GM21423 (cell line): Measurements from ENCODE around the gene EYS.

ENCODE experiments used
- ATAC-seq: cut with Tn5 transposase; IDR thresholded peaks from one replicate; pipeline ENCODE4 v1.9.1; 2021; ENCODE audit warnings: mild to moderate bottlenecking, moderate library complexity; ENCODE audit not compliant: unreplicated experiment

EYS gene

GRCh38 chr6:64409948-64410347, 1297.1 kb downstream of the EYS start:
- ATAC-seq = no peak

- no peak for ATAC-seq
Measured at GRCh38 chr6:64404396-64404795, 1302.6 kb downstream of the EYS start.

- no peak for ATAC-seq
Measured at GRCh38 chr6:64383277-64383676, 1323.7 kb downstream of the EYS start.

GRCh38 chr6:64376394-64376793, 1330.6 kb downstream of the EYS start:
- ATAC-seq = no peak

- no peak for ATAC-seq
Measured at GRCh38 chr6:64357430-64357829, 1349.6 kb downstream of the EYS start.

- ATAC-seq = no peak
Measured at GRCh38 chr6:64347411-64347810, 1359.6 kb downstream of the EYS start.

GRCh38 chr6:64335195-64335594, 1371.8 kb downstream of the EYS start:
- no peak for ATAC-seq

GRCh38 chr6:64334636-64335035, 1372.4 kb downstream of the EYS start:
- ATAC-seq = no peak

GRCh38 chr6:64330694-64331307, 1376.2 kb downstream of the EYS start:
- ATAC-seq = no peak

GRCh38 chr6:64326939-64327338, 1380.1 kb downstream of the EYS start:
- no peak for ATAC-seq

- ATAC-seq = no peak
Measured at GRCh38 chr6:64325093-64325492, 1381.9 kb downstream of the EYS start.

- no peak for ATAC-seq
Measured at GRCh38 chr6:64310214-64310613, 1396.8 kb downstream of the EYS start.

GRCh38 chr6:64301307-64302236, 1405.5 kb downstream of the EYS start:
- ATAC-seq = no peak

- ATAC-seq = no peak
Measured at GRCh38 chr6:64299176-64299575, 1407.8 kb downstream of the EYS start.

- no peak for ATAC-seq
Measured at GRCh38 chr6:64294034-64294433, 1413.0 kb downstream of the EYS start.

GRCh38 chr6:64293298-64293697, 1413.7 kb downstream of the EYS start:
- no peak for ATAC-seq

GRCh38 chr6:64290867-64291266, 1416.2 kb downstream of the EYS start:
- ATAC-seq = no peak

- ATAC-seq = no peak
Measured at GRCh38 chr6:64289931-64290330, 1417.1 kb downstream of the EYS start.

- no peak for ATAC-seq
Measured at GRCh38 chr6:64288351-64288750, 1418.7 kb downstream of the EYS start.

GRCh38 chr6:64281167-64281566, 1425.9 kb downstream of the EYS start:
- ATAC-seq = no peak

- no peak for ATAC-seq
Measured at GRCh38 chr6:64280569-64280968, 1426.5 kb downstream of the EYS start.

GRCh38 chr6:64270083-64270482, 1436.9 kb downstream of the EYS start:
- no peak for ATAC-seq
